Occipital lobe (tissue), 2 donors: Measurements from ENCODE around the gene NPFF. TPM values are rescaled to one million over a fixed set of nuclear protein-coding genes. Genes with fewer than 3 reads are reported as not detected.
A peak's percentile ranks its signal among the peaks of the same experiment; 100 is the strongest.

ENCODE experiments used
- DNase-seq: peaks from one replicate; lab custom pipeline; 2025; lab: John Stamatoyannopoulos, UW
- total RNA-seq: library from RNA; depleted of rRNA; stranded (reverse); fragments of >200 nt; gene quantifications from one replicate; pipeline ENCODE4 v1.2.3, GENCODE V29; 2014

Gene NPFF
- total RNA-seq, 1 donor from 2014 or later = not detected

GRCh38 chr12:53514628-53515290 lies 7.5 kb upstream of the NPFF start:
- DNase-seq = no peak

GRCh38 chr12:53513712-53514410 lies 6.6 kb upstream of the NPFF start:
- no peak for DNase-seq

GRCh38 chr12:53510181-53510812 lies 3.0 kb upstream of the NPFF start:
- no peak for DNase-seq

- peak; percentile 70 for DNase-seq
Observed at GRCh38 chr12:53508534-53509170, 1.4 kb upstream of the NPFF start.

- DNase-seq = no peak
Observed at GRCh38 chr12:53507603-53507885, 260 bp upstream of the NPFF start.

GRCh38 chr12:53506450-53506785 lies 866 bp downstream of the NPFF start:
- DNase-seq = no peak

GRCh38 chr12:53505555-53506449 lies 1.5 kb downstream of the NPFF start:
- no peak for DNase-seq

- DNase-seq = peak; percentile 46
Observed at GRCh38 chr12:53505086-53505485, 2.2 kb downstream of the NPFF start.

- DNase-seq = no peak
Observed at GRCh38 chr12:53504004-53504920, 3.0 kb downstream of the NPFF start.

- no peak for DNase-seq
Observed at GRCh38 chr12:53502983-53503728, 4.1 kb downstream of the NPFF start.

- no peak for DNase-seq
Observed at GRCh38 chr12:53502331-53502730, 5.0 kb downstream of the NPFF start.

GRCh38 chr12:53501615-53502181 lies 5.6 kb downstream of the NPFF start:
- no peak for DNase-seq

GRCh38 chr12:53500776-53501614 lies 6.3 kb downstream of the NPFF start, which contains the start of gene TARBP2:
Gene TARBP2 (plus strand): TSS chr12:53501283. CDS start chr12:53501409, 126 bp downstream.
- DNase-seq = peak; percentile 98

- DNase-seq = no peak
Observed at GRCh38 chr12:53500142-53500775, 7.0 kb downstream of the NPFF start.

GRCh38 chr12:53499266-53500141 lies 7.8 kb downstream of the NPFF start, which contains the start of gene MAP3K12:
Gene MAP3K12 (minus strand): TSS chr12:53499458. CDS start chr12:53487391, 12,067 bp downstream.
- DNase-seq = peak; percentile 63

GRCh38 chr12:53498235-53498630 lies 9.1 kb downstream of the NPFF start:
- DNase-seq = no peak

- DNase-seq = no peak
Observed at GRCh38 chr12:53497461-53497860, 9.8 kb downstream of the NPFF start.
